CD14-positive monocyte (primary cell): ENCODE data around the gene GALP. TPM values are rescaled to one million over a fixed set of nuclear protein-coding genes. Genes with fewer than 3 reads are reported as not detected.

Experiments used
- DNase-seq, 3 donors: peaks; one replicate each; pipeline ENCODE4 v3.0.0-alpha.2; 2011 to 2022
- H2AFZ ChIP-seq: 2 replicates; pipeline ENCODE4 v1.6.0; 2012; ENCODE audit warnings: mild to moderate bottlenecking, low read depth, low read length, inconsistent platforms; ENCODE audit not compliant: insufficient read depth, poor library complexity, severe bottlenecking
- H3K27ac ChIP-seq, 2 donors: 1 replicate in 1 of 2; 2 replicates in 1 of 2; pipeline ENCODE4 v1.5.1; 2012 to 2013; ENCODE audit warnings: low read length in 2 of 2, control low read depth in 1 of 2, inconsistent platforms in 1 of 2, low read depth in 1 of 2, mild to moderate bottlenecking in 1 of 2
- H3K27me3 ChIP-seq, 2 donors: one replicate each; pipeline versions ENCODE4 v1.6.0 to v1.6.1; 2011 to 2013; ENCODE audit warnings: low read length in 2 of 2; ENCODE audit not compliant: control insufficient read depth in 2 of 2, insufficient read depth in 2 of 2
- H3K36me3 ChIP-seq, 2 donors: replicated peaks in 1 of 2; 1 replicate in 1 of 2; 2 replicates in 1 of 2; pipeline versions ENCODE4 v1.5.1 to v1.6.1; 2012 to 2013; ENCODE audit warnings: low read length in 2 of 2, control low read depth in 1 of 2, inconsistent platforms in 1 of 2, mild to moderate bottlenecking in 1 of 2; ENCODE audit not compliant: insufficient read depth in 2 of 2, control insufficient read depth in 1 of 2
- H3K4me1 ChIP-seq, 2 donors: 1 replicate in 1 of 2; 2 replicates in 1 of 2; pipeline versions ENCODE4 v1.5.1 to v1.6.1; 2012 to 2013; ENCODE audit warnings: low read length in 2 of 2, control low read depth in 1 of 2, inconsistent platforms in 1 of 2, mild to moderate bottlenecking in 1 of 2, moderate library complexity in 1 of 2; ENCODE audit not compliant: insufficient read depth in 2 of 2, control insufficient read depth in 1 of 2
- H3K4me2 ChIP-seq: replicated peaks from 2 replicates; pipeline ENCODE3; 2012; ENCODE audit warnings: low read length, moderate library complexity, mild to moderate bottlenecking; ENCODE audit not compliant: poor library complexity, severe bottlenecking; ENCODE audit errors: extremely low read depth
- H3K4me3 ChIP-seq, 3 experiments: fragments of 200-600 bp in 1 of 3; sonication (generic) in 1 of 3; replicated peaks in 1 of 3; 1 replicate in 2 of 3; 2 replicates in 1 of 3; pipeline ENCODE4 v1.5.1; 2011 to 2013; ENCODE audit warnings: low read length in 3 of 3, mild to moderate bottlenecking in 3 of 3, control low read depth in 2 of 3, low read depth in 2 of 3, inconsistent platforms in 1 of 3, moderate library complexity in 1 of 3
- H3K79me2 ChIP-seq: 2 replicates; pipeline ENCODE4 v1.6.0; 2012; ENCODE audit warnings: mild to moderate bottlenecking, control low read depth, inconsistent platforms, low read length, moderate library complexity; ENCODE audit not compliant: insufficient read depth
- H3K9ac ChIP-seq: 2 replicates; pipeline ENCODE4 v1.6.0; 2017; ENCODE audit warnings: low read length, mild to moderate bottlenecking; ENCODE audit not compliant: insufficient read depth, poor library complexity, severe bottlenecking
- H3K9me3 ChIP-seq, 2 donors: replicated peaks in 1 of 2; 1 replicate in 1 of 2; 2 replicates in 1 of 2; pipeline versions ENCODE4 v1.5.1 to v1.6.1; 2012 to 2013; ENCODE audit warnings: low read length in 2 of 2, control low read depth in 1 of 2; ENCODE audit not compliant: control insufficient read depth in 1 of 2, insufficient read depth in 1 of 2
- H4K20me1 ChIP-seq: 2 replicates; pipeline ENCODE4 v1.6.0; 2012; ENCODE audit warnings: mild to moderate bottlenecking, low read length, control low read depth, moderate library complexity; ENCODE audit not compliant: insufficient read depth
- H3K27ac Mint-ChIP-seq, 7 donors: one replicate each; pipeline ENCODE4 v1.8.0; 2020; ENCODE audit warnings: mild to moderate bottlenecking in 7 of 7, mixed read lengths in 7 of 7, moderate library complexity in 6 of 7, inconsistent platforms in 2 of 7
- H3K27me3 Mint-ChIP-seq, 3 donors: one replicate each; pipeline ENCODE4 v1.8.0; 2021 to 2022; ENCODE audit warnings: low read depth in 3 of 3, mild to moderate bottlenecking in 3 of 3, mixed read lengths in 3 of 3, moderate library complexity in 3 of 3, inconsistent platforms in 1 of 3
- H3K36me3 Mint-ChIP-seq, 2 donors: one replicate each; pipeline ENCODE4 v1.8.0; 2020; ENCODE audit warnings: mixed read lengths in 2 of 2, inconsistent platforms in 1 of 2, mild to moderate bottlenecking in 1 of 2
- H3K4me1 Mint-ChIP-seq: one replicate; pipeline ENCODE4 v1.8.0; 2020; ENCODE audit warnings: mild to moderate bottlenecking, mixed read lengths
- H3K4me3 Mint-ChIP-seq, 2 donors: one replicate each; pipeline ENCODE4 v1.8.0; 2020; ENCODE audit warnings: mild to moderate bottlenecking in 2 of 2, mixed read lengths in 2 of 2, moderate library complexity in 1 of 2
- H3K9me3 Mint-ChIP-seq, 7 donors: one replicate each; pipeline ENCODE4 v1.8.0; 2020 to 2022; ENCODE audit warnings: mixed read lengths in 7 of 7, mild to moderate bottlenecking in 6 of 7, moderate library complexity in 6 of 7, inconsistent platforms in 2 of 7
- WGBS: methylation state at CpG from one replicate; pipeline ENCODE4 v1.1.5; 2013; ENCODE audit warnings: missing lambda C conversion rate; ENCODE audit not compliant: insufficient coverage; 5-methylcytosine and 5-hydroxymethylcytosine counted together
- intact Hi-C, 2 donors: fragments of 100-400 bp; cut with micrococcal nuclease; formaldehyde crosslinking; loops; one replicate each; pipeline versions ENCODE4 v1.15.0 to v1.15.1; 2023
- polyA plus RNA-seq, 3 donors: library from polyadenylated mRNA; depleted of rRNA in 1 of 3; unstranded in 2 of 3; stranded (reverse) in 1 of 3; fragments of 300-500 nt in 2 of 3; fragments of >200 nt in 1 of 3; fragmentation: Illumina TruSeq in 2 of 3; gene quantifications; 1 replicate in 2 of 3; 2 replicates in 1 of 3; pipeline ENCODE4 v1.2.3, GENCODE V29; 2012 to 2021
- TF ChIP-seq, protein P1 (sequence below): fragments of 200-600 bp; IDR thresholded peaks from one replicate; pipeline ENCODE4 v1.8.0; 2022; ENCODE audit warnings: antibody characterized with exemption, mild to moderate bottlenecking

Gene GALP
- polyA plus RNA-seq, 3 donors = not detected

- intact Hi-C loops = no loop called here
- peaks cover 0 to 6% (median 0%) of the 10 kb centered on the region in 7 donors for H3K9me3 Mint-ChIP-seq
- no peaks in the 10 kb centered on the region for H3K27me3 ChIP-seq
- H3K79me2 ChIP-seq = no peaks in the 10 kb centered on the region
- H3K4me2 ChIP-seq = no peak overlapping the region
- DNase-seq = no peak
- no peaks in the 10 kb centered on the region for H3K36me3 ChIP-seq
- no peaks in the 10 kb centered on the region for H3K9me3 ChIP-seq
- 95% methylated on average over 11 of the region's 18 CpGs for WGBS
- no peaks in the 10 kb centered on the region for H3K4me1 Mint-ChIP-seq
- no peak overlapping the region for H3K4me3 Mint-ChIP-seq
- no peaks in the 10 kb centered on the region for H3K4me1 ChIP-seq
- peaks cover 8 to 13% (median 10%) of the 10 kb centered on the region in 3 donors for H3K27me3 Mint-ChIP-seq
- no peak overlapping the region for H2AFZ ChIP-seq
- H4K20me1 ChIP-seq = no peaks in the 10 kb centered on the region
- H3K4me3 ChIP-seq = no peak overlapping the region
- no peak overlapping the region for H3K27ac ChIP-seq
- peak overlapping the region in 1 of 7 donors; percentile 69 for H3K27ac Mint-ChIP-seq
- no peak overlapping the region for H3K9ac ChIP-seq
- no peaks in the 10 kb centered on the region for H3K36me3 Mint-ChIP-seq
- TF ChIP-seq, protein P1, sequence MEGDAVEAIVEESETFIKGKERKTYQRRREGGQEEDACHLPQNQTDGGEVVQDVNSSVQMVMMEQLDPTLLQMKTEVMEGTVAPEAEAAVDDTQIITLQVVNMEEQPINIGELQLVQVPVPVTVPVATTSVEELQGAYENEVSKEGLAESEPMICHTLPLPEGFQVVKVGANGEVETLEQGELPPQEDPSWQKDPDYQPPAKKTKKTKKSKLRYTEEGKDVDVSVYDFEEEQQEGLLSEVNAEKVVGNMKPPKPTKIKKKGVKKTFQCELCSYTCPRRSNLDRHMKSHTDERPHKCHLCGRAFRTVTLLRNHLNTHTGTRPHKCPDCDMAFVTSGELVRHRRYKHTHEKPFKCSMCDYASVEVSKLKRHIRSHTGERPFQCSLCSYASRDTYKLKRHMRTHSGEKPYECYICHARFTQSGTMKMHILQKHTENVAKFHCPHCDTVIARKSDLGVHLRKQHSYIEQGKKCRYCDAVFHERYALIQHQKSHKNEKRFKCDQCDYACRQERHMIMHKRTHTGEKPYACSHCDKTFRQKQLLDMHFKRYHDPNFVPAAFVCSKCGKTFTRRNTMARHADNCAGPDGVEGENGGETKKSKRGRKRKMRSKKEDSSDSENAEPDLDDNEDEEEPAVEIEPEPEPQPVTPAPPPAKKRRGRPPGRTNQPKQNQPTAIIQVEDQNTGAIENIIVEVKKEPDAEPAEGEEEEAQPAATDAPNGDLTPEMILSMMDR = no peak
Observed at GRCh38 chr19:56176881-56177280, 1.1 kb downstream of the GALP start.

DNA sequence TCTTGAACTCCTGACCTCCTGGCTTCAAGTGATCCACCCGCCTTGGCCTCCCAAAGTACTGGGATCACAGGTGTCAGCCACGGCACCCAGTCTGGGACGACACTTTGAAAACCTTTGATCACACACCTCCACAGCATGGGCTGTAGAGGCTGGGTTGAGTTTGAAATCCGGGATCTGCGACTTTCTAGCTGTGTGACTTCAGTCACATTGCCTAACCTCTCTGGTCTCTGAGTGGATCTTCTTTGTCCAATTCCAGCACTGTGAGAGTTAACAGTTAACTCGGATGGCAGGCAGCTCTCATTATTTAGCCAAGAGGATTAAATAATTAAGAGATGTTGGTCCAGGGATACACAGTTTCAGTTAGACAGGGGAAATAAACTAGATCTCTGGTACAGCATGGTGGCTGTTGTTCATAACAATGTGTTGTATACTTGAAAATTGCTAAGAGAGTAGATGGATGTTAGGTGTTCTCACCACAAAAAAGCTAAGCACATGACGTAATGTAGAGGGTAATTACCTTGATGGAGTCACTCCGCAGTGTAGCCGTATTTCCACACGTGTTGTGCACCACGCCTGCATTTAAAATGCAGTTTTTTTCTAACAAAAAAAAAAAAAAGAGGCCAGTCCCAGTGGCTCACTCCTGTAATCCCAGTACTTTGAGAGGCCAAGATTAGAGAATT is 1.9 kb downstream of the GALP start:
- TF ChIP-seq, protein P1 = no peak
- H3K4me3 Mint-ChIP-seq = no peak overlapping the region
- Histone ChIP-seq H2AFZ (no peak overlapping the region), H3K27me3 (no peaks in the 10 kb centered on the region), H3K79me2 (no peaks in the 10 kb centered on the region), H3K36me3 (no peaks in the 10 kb centered on the region), H4K20me1 (no peaks in the 10 kb centered on the region), H3K4me3 (no peak overlapping the region), H3K27ac (no peak overlapping the region), H3K9ac (no peak overlapping the region), H3K4me2 (no peak overlapping the region), H3K4me1 (no peaks in the 10 kb centered on the region), H3K9me3 (no peaks in the 10 kb centered on the region)
- H3K4me1 Mint-ChIP-seq = no peaks in the 10 kb centered on the region
- WGBS = 40% methylated on average over 2 of the region's 11 CpGs
- peaks cover 0 to 6% (median 0%) of the 10 kb centered on the region in 7 donors for H3K9me3 Mint-ChIP-seq
- H3K27ac Mint-ChIP-seq = no peak overlapping the region
- DNase-seq = no peak
- H3K27me3 Mint-ChIP-seq = peaks cover 8 to 13% (median 10%) of the 10 kb centered on the region in 3 donors
- intact Hi-C loops = no loop called here
- H3K36me3 Mint-ChIP-seq = no peaks in the 10 kb centered on the region
